NB4 (cell line): ENCODE results near the gene YES1.

ENCODE experiments used
- POLR2A ChIP-seq: IDR thresholded peaks from 2 replicates; pipeline ENCODE4 v1.6.1; 2011; ENCODE audit warnings: mild to moderate bottlenecking; ENCODE audit not compliant: insufficient read length; ENCODE audit errors: extremely low read depth
- TF ChIP-seq, protein P1 (sequence below): IDR thresholded peaks from one replicate; pipeline ENCODE4 v1.5.1; 2012; ENCODE audit warnings: low read depth, low read length
- TF ChIP-seq, protein P2 (sequence below): IDR thresholded peaks from 2 replicates; pipeline ENCODE4 v1.6.1; 2011; ENCODE audit warnings: low read depth, low read length

GRCh38 chr18:848062-848861 is 36.2 kb upstream of the YES1 start:
- TF ChIP-seq, protein P1, sequence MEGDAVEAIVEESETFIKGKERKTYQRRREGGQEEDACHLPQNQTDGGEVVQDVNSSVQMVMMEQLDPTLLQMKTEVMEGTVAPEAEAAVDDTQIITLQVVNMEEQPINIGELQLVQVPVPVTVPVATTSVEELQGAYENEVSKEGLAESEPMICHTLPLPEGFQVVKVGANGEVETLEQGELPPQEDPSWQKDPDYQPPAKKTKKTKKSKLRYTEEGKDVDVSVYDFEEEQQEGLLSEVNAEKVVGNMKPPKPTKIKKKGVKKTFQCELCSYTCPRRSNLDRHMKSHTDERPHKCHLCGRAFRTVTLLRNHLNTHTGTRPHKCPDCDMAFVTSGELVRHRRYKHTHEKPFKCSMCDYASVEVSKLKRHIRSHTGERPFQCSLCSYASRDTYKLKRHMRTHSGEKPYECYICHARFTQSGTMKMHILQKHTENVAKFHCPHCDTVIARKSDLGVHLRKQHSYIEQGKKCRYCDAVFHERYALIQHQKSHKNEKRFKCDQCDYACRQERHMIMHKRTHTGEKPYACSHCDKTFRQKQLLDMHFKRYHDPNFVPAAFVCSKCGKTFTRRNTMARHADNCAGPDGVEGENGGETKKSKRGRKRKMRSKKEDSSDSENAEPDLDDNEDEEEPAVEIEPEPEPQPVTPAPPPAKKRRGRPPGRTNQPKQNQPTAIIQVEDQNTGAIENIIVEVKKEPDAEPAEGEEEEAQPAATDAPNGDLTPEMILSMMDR, result no peak
- no peak for TF ChIP-seq POLR2A
- TF ChIP-seq, protein P2, sequence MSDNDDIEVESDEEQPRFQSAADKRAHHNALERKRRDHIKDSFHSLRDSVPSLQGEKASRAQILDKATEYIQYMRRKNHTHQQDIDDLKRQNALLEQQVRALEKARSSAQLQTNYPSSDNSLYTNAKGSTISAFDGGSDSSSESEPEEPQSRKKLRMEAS, result no peak
